Neural progenitor cell (in vitro differentiated cells): ENCODE data around the gene CEACAM16. TPM values are rescaled to one million over a fixed set of nuclear protein-coding genes. Genes with fewer than 3 reads are reported as not detected.

ENCODE experiments used
- DNase-seq: peaks from one replicate; pipeline ENCODE4 v3.0.0-alpha.2; 2016; ENCODE audit warnings: low spot score
- H2AFZ ChIP-seq: fragments of 200-600 bp; sonication (generic); replicated peaks from 2 replicates; pipeline ENCODE4 v1.6.1; 2016; ENCODE audit warnings: antibody characterized with exemption
- H3F3A ChIP-seq: fragments of 200-600 bp; sonication (generic); 2 replicates; pipeline ENCODE4 v1.6.1; 2016; ENCODE audit warnings: antibody characterized with exemption, low read depth
- H3K27ac ChIP-seq: fragments of 200-600 bp; sonication (generic); 2 replicates; pipeline ENCODE4 v1.5.1; 2016; ENCODE audit warnings: mild to moderate bottlenecking
- H3K27me3 ChIP-seq: fragments of 200-600 bp; sonication (generic); 2 replicates; pipeline ENCODE4 v1.6.1; 2016; ENCODE audit warnings: mild to moderate bottlenecking, moderate library complexity
- H3K36me3 ChIP-seq: fragments of 200-600 bp; sonication (generic); 2 replicates; pipeline ENCODE4 v1.5.1; 2016
- H3K4me1 ChIP-seq: fragments of 200-600 bp; sonication (generic); 2 replicates; pipeline ENCODE4 v1.6.1; 2016; ENCODE audit warnings: mixed run types
- H3K4me2 ChIP-seq: fragments of 200-600 bp; sonication (generic); 2 replicates; pipeline ENCODE4 v1.6.1; 2016
- H3K4me3 ChIP-seq: fragments of 200-600 bp; sonication (generic); 2 replicates; pipeline ENCODE4 v1.5.1; 2016
- H3K79me2 ChIP-seq: fragments of 200-600 bp; sonication (generic); 2 replicates; pipeline ENCODE4 v1.6.1; 2016; ENCODE audit warnings: low read depth
- H3K9ac ChIP-seq: fragments of 200-600 bp; sonication (generic); 2 replicates; pipeline ENCODE4 v1.6.1; 2016
- H3K9me3 ChIP-seq: fragments of 200-600 bp; sonication (generic); 2 replicates; pipeline ENCODE4 v1.5.1; 2016; ENCODE audit warnings: low read depth
- H4K20me1 ChIP-seq: fragments of 200-600 bp; sonication (generic); 2 replicates; pipeline ENCODE4 v1.6.1; 2016; ENCODE audit warnings: low read depth
- H3K27ac Mint-ChIP-seq: 3 replicates; pipeline ENCODE4 v1.8.0; 2021; ENCODE audit warnings: mixed read lengths
- H3K27me3 Mint-ChIP-seq: 2 replicates; pipeline ENCODE4 v1.8.0; 2022; ENCODE audit warnings: low read depth, mild to moderate bottlenecking, inconsistent platforms, moderate library complexity, mixed read lengths; ENCODE audit not compliant: insufficient read depth
- H3K36me3 Mint-ChIP-seq: 3 replicates; pipeline ENCODE4 v1.8.0; 2021; ENCODE audit warnings: mixed read lengths
- H3K4me1 Mint-ChIP-seq: 3 replicates; pipeline ENCODE4 v1.8.0; 2021; ENCODE audit warnings: mixed read lengths
- H3K4me3 Mint-ChIP-seq: 3 replicates; pipeline ENCODE4 v1.8.0; 2021; ENCODE audit warnings: mild to moderate bottlenecking, moderate library complexity, mixed read lengths
- H3K9me3 Mint-ChIP-seq: 3 replicates; pipeline ENCODE4 v1.8.0; 2020; ENCODE audit warnings: mixed read lengths
- CTCF ChIP-seq: fragments of 200-600 bp; sonication (generic); IDR thresholded peaks from 2 replicates; pipeline ENCODE4 v1.5.1; 2017; ENCODE audit warnings: antibody characterized with exemption, mild to moderate bottlenecking
- EZH2 ChIP-seq: fragments of 200-600 bp; sonication (generic); IDR thresholded peaks from 2 replicates; pipeline ENCODE4 v1.6.1; 2017; ENCODE audit warnings: antibody characterized with exemption, mild to moderate bottlenecking, moderate library complexity
- EZH2phosphoT487 ChIP-seq: fragments of 200-600 bp; sonication (generic); IDR thresholded peaks from 2 replicates; pipeline ENCODE4 v1.6.1; 2017; ENCODE audit warnings: antibody characterized with exemption
- total RNA-seq: library from RNA; depleted of rRNA; stranded (reverse); fragments of >200 nt; gene quantifications from 2 replicates; pipeline ENCODE4 v1.2.3, GENCODE V29; 2015; ENCODE audit warnings: low replicate concordance

Gene CEACAM16
- total RNA-seq, 1 donor from 2014 or later, result not detected

- Mint-ChIP-seq H3K27ac (no peak overlapping the region), H3K9me3 (peaks cover 2% of the 10 kb centered on the region)
- DNase-seq, result no peak
Measured at GRCh38 chr19:44700547-44700946, 1.6 kb downstream of the CEACAM16 start.

GRCh38 chr19:44701228-44701627, 2.3 kb downstream of the CEACAM16 start:
- no peak overlapping the region for H3K4me3 Mint-ChIP-seq
- no peak for TF ChIP-seq EZH2phosphoT487
- no peak for TF ChIP-seq CTCF
- no peak for TF ChIP-seq EZH2
- Histone ChIP-seq H3K79me2 (no peaks in the 10 kb centered on the region), H3K9me3 (no peaks in the 10 kb centered on the region), H3K9ac (no peak overlapping the region), H3K36me3 (no peaks in the 10 kb centered on the region), H3K4me2 (no peak overlapping the region), H3K4me3 (no peak overlapping the region), H2AFZ (no peak overlapping the region), H3K27me3 (no peaks in the 10 kb centered on the region), H4K20me1 (no peaks in the 10 kb centered on the region), H3K4me1 (no peaks in the 10 kb centered on the region), H3K27ac (no peak overlapping the region), H3F3A (no peaks in the 10 kb centered on the region)
- peaks cover 2% of the 10 kb centered on the region for H3K27me3 Mint-ChIP-seq
- DNase-seq, result no peak
- no peak overlapping the region for H3K27ac Mint-ChIP-seq
- peaks cover 2% of the 10 kb centered on the region for H3K9me3 Mint-ChIP-seq
- peaks cover 4% of the 10 kb centered on the region for H3K4me1 Mint-ChIP-seq
- H3K36me3 Mint-ChIP-seq, result no peaks in the 10 kb centered on the region

More at GRCh38 chr19:44700547-44700946, 1.6 kb downstream of the CEACAM16 start:
- peaks cover 4% of the 10 kb centered on the region for H3K4me1 Mint-ChIP-seq
- H3K36me3 ChIP-seq, result no peaks in the 10 kb centered on the region
- H3K9me3 ChIP-seq, result no peaks in the 10 kb centered on the region
- no peak overlapping the region for H3K4me2 ChIP-seq
- no peaks in the 10 kb centered on the region for H4K20me1 ChIP-seq
- H3K4me3 Mint-ChIP-seq, result no peak overlapping the region
- no peak overlapping the region for H3K9ac ChIP-seq
- no peak overlapping the region for H3K4me3 ChIP-seq
- H3K27ac ChIP-seq, result no peak overlapping the region
- no peaks in the 10 kb centered on the region for H3K4me1 ChIP-seq
- H3K79me2 ChIP-seq, result no peaks in the 10 kb centered on the region
- H3F3A ChIP-seq, result no peaks in the 10 kb centered on the region
- H3K27me3 Mint-ChIP-seq, result no peaks in the 10 kb centered on the region
- no peak overlapping the region for H2AFZ ChIP-seq
- H3K27me3 ChIP-seq, result no peaks in the 10 kb centered on the region
- TF ChIP-seq CTCF (no peak), EZH2 (no peak), EZH2phosphoT487 (no peak)
- H3K36me3 Mint-ChIP-seq, result no peaks in the 10 kb centered on the region

GRCh38 chr19:44702551-44703176, 3.7 kb downstream of the CEACAM16 start:
- Histone ChIP-seq H2AFZ (no peak overlapping the region), H3F3A (no peaks in the 10 kb centered on the region), H3K27me3 (no peaks in the 10 kb centered on the region), H3K4me2 (no peak overlapping the region), H3K9me3 (no peaks in the 10 kb centered on the region), H3K79me2 (no peaks in the 10 kb centered on the region), H3K27ac (no peak overlapping the region), H3K9ac (no peak overlapping the region), H3K36me3 (no peaks in the 10 kb centered on the region), H4K20me1 (no peaks in the 10 kb centered on the region), H3K4me1 (no peaks in the 10 kb centered on the region), H3K4me3 (no peak overlapping the region)
- H3K27me3 Mint-ChIP-seq, result peaks cover 5% of the 10 kb centered on the region
- no peak overlapping the region for H3K4me3 Mint-ChIP-seq
- TF ChIP-seq EZH2 (no peak), EZH2phosphoT487 (no peak), CTCF (no peak)
- H3K9me3 Mint-ChIP-seq, result peaks cover 2% of the 10 kb centered on the region
- no peaks in the 10 kb centered on the region for H3K4me1 Mint-ChIP-seq
- H3K27ac Mint-ChIP-seq, result peak overlapping the region; percentile 2
- no peaks in the 10 kb centered on the region for H3K36me3 Mint-ChIP-seq
- DNase-seq, result no peak
